MCF 10A (cell line): ENCODE measurements around the gene MINDY2. TPM values are rescaled to one million over a fixed set of nuclear protein-coding genes. Genes with fewer than 3 reads are reported as not detected.
"Not testable (repeated sequence)": the region's sequence is repeated elsewhere in the genome, so short reads cannot be mapped to it uniquely, and the experiment has no call there.

Experiments used
- BruUV-seq: library from RNA; stranded (reverse); fragments of 400-500 nt; replicated peaks from 2 replicates; lab custom pipeline; 2021; lab: Mats Ljungman, UMichigan
- CTCF ChIA-PET: fragments of 300-600 bp; sonication (Branson Sonifier 250); formaldehyde crosslinking; extraction: SDS; loops from one replicate; lab custom pipeline; 2021; ENCODE audit warnings: antibody characterized with exemption, inconsistent platforms; lab: Yijun Ruan, JAX
- POLR2A ChIA-PET: fragments of 300-600, 350-650 bp; sonication (Branson Sonifier 250); formaldehyde crosslinking; extraction: SDS; loops from one replicate; lab custom pipeline; 2020; ENCODE audit warnings: antibody characterized with exemption, inconsistent platforms; lab: Yijun Ruan, JAX
- DNase-seq: peaks from one replicate; pipeline ENCODE4 v3.0.0-alpha.2; 2018; ENCODE audit not compliant: unreplicated experiment
- H3K27ac Mint-ChIP-seq: one replicate; pipeline ENCODE4 v1.8.0; 2022; ENCODE audit warnings: mild to moderate bottlenecking, low read depth, mixed read lengths; ENCODE audit not compliant: unreplicated experiment
- H3K27me3 Mint-ChIP-seq: one replicate; pipeline ENCODE4 v1.8.0; 2022; ENCODE audit warnings: mixed read lengths; ENCODE audit not compliant: insufficient read depth, unreplicated experiment
- H3K36me3 Mint-ChIP-seq: one replicate; pipeline ENCODE4 v1.8.0; 2022; ENCODE audit warnings: mild to moderate bottlenecking, moderate library complexity, mixed read lengths; ENCODE audit not compliant: insufficient read depth, unreplicated experiment
- H3K4me1 Mint-ChIP-seq: one replicate; pipeline ENCODE4 v1.8.0; 2022; ENCODE audit warnings: mixed read lengths; ENCODE audit not compliant: insufficient read depth, unreplicated experiment
- H3K4me3 Mint-ChIP-seq: one replicate; pipeline ENCODE4 v1.8.0; 2022; ENCODE audit warnings: mild to moderate bottlenecking, moderate library complexity, mixed read lengths; ENCODE audit not compliant: unreplicated experiment
- H3K9me3 Mint-ChIP-seq: one replicate; pipeline ENCODE4 v1.8.0; 2022; ENCODE audit warnings: mixed read lengths; ENCODE audit not compliant: unreplicated experiment
- intact Hi-C: fragments of 100-400 bp; cut with micrococcal nuclease; formaldehyde crosslinking; loops from 2 replicates; pipeline ENCODE4 v1.14.1; 2022
- total RNA-seq: library from RNA; stranded (reverse); gene quantifications from 2 replicates; pipeline ENCODE4 v1.2.3, GENCODE V29; 2022
- TF ChIP-seq, protein P1 (sequence below): fragments of 200-600 bp; IDR thresholded peaks from one replicate; pipeline ENCODE4 v1.8.0; 2022; ENCODE audit warnings: antibody characterized with exemption, mild to moderate bottlenecking; ENCODE audit not compliant: unreplicated experiment

MINDY2 gene
- total RNA-seq, 1 experiment from 2014 or later = 21.9 TPM

DNA sequence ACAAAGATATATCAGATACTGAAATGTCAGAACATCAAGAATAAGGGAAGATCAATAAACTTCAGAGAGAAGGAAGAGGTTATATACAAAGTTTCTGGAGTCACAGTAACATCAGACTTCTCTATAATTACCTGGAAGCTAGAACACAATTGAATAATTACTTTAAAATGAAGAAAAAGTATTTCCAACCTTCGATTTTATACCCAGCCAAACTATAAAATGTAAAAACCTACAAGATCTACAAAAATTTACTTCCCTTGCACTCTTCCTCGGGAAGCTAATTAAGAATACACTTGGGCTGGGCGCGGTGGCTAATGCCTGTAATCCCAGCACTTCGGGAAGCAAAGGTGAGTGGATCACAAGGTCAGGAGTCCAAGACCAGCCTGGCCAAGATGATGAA, 6.6 kb upstream of the MINDY2 start:
- TF ChIP-seq, protein P1, sequence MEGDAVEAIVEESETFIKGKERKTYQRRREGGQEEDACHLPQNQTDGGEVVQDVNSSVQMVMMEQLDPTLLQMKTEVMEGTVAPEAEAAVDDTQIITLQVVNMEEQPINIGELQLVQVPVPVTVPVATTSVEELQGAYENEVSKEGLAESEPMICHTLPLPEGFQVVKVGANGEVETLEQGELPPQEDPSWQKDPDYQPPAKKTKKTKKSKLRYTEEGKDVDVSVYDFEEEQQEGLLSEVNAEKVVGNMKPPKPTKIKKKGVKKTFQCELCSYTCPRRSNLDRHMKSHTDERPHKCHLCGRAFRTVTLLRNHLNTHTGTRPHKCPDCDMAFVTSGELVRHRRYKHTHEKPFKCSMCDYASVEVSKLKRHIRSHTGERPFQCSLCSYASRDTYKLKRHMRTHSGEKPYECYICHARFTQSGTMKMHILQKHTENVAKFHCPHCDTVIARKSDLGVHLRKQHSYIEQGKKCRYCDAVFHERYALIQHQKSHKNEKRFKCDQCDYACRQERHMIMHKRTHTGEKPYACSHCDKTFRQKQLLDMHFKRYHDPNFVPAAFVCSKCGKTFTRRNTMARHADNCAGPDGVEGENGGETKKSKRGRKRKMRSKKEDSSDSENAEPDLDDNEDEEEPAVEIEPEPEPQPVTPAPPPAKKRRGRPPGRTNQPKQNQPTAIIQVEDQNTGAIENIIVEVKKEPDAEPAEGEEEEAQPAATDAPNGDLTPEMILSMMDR = no peak
- H3K27ac Mint-ChIP-seq = no peak overlapping the region
- peaks cover 14% of the 10 kb centered on the region for H3K9me3 Mint-ChIP-seq
- intact Hi-C loops = no loop called here
- no peaks in the 10 kb centered on the region for H3K36me3 Mint-ChIP-seq
- H3K4me3 Mint-ChIP-seq = no peak overlapping the region
- H3K4me1 Mint-ChIP-seq = peaks cover 6% of the 10 kb centered on the region
- CTCF ChIA-PET = interaction anchor here (0.6 kb wide), 2 partner anchors 17 to 649 kb away, joined by 3 read pairs; no protein-coding TSS in a partner anchor
- no peaks in the 10 kb centered on the region for H3K27me3 Mint-ChIP-seq
- no TSS peak for BruUV-seq
- DNase-seq = no peak
- POLR2A ChIA-PET = interaction anchor here (11.3 kb wide), 1 partner anchor 14 kb away, joined by 368 read pairs; the partner anchor contains the start of gene ADAM10

DNA sequence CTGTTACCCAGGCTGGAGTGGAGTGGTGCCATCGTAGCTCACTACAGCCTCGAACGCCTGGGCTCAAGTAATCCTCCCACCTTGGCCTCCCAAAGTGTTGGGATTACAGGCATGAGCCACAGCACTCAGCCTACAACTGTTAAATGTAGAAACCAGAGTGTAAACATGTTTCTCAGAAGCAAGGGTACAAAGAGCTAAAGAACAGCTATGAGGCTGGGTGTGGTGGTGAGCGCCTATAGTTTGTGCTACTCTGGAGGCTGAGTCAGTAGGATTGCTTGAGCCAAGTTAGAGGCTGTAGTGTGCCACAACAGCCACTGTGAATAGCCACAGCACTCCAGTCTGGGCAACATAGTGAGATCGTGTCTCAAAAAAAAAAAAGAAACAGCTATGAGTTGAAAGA, 4.8 kb upstream of the MINDY2 start:
- Mint-ChIP-seq H3K4me3 (no peak overlapping the region), H3K4me1 (peaks cover 6% of the 10 kb centered on the region), H3K9me3 (peaks cover 14% of the 10 kb centered on the region), H3K27me3 (no peaks in the 10 kb centered on the region), H3K27ac (no peak overlapping the region), H3K36me3 (no peaks in the 10 kb centered on the region)
- no TSS peak for BruUV-seq
- no peak for DNase-seq
- CTCF ChIA-PET = no interaction called here
- TF ChIP-seq, protein P1 = no peak
- intact Hi-C loops = no loop called here
- POLR2A ChIA-PET = interaction anchor here (0.7 to 11.3 kb wide), 5 partner anchors 16 to 377 kb away, joined by 3 to 368 read pairs (median 3); partner anchors contain the start of gene ADAM10

DNA sequence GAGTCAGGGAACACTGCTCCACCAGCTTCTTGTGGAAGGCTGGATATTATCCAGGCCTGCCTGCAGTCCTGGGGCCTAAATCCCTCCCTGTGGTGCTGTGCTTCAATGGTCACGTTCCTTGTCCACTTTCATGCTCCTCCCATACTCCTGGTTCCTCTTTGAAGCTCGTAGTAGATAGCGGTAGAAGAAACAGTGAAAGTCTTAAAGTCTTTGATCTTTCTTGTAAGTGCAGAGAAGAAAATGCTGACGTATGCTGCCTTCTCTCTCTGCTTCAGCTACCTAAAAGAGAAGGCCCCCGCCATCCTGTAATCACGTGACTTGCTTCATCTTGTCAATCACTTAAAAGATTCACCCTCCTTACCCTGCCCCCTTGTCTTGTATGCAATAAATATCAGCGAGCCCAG, 2.5 kb upstream of the MINDY2 start:
- H3K4me3 Mint-ChIP-seq, H3K27ac Mint-ChIP-seq, H3K36me3 Mint-ChIP-seq, H3K27me3 Mint-ChIP-seq, DNase-seq, BruUV-seq, intact Hi-C loops: not testable (repeated sequence)
- ChIA-PET POLR2A (interaction anchor here (0.6 to 11.3 kb wide), 2 partner anchors 18 to 25 kb away, joined by 5 to 368 read pairs; partner anchors contain the start of gene ADAM10), CTCF (interaction anchor here (0.6 to 3.5 kb wide), 4 partner anchors 9 to 541 kb away, joined by 4 to 16 read pairs (median 4); no protein-coding TSS in a partner anchor)
- Mint-ChIP-seq H3K4me1 (peaks cover 11% of the 10 kb centered on the region), H3K9me3 (peaks cover 14% of the 10 kb centered on the region)

DNA sequence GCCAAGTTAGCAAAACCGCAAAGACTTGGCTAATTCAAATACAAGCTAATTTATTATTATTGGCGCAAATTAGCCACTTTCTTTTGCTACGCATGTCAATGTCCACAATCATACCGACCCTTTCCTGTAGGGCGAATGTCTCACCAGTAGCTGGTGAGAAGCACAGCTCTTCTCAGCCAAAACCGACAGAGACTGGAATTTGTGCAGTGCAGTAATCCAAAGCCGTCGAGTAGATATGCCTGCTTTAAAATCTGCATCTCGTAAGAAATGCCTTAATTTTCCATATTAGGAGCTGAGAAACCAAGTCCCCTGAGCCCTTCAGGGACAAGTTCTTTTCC, 614 bp upstream of the MINDY2 start:
- intact Hi-C loops = loop anchor here (1.0 to 10.0 kb wide), 5 partner anchors 20 to 758 kb away; partner anchors contain the start of gene SLTM
- peak overlapping the region; percentile 97 for H3K27ac Mint-ChIP-seq
- peaks cover 11% of the 10 kb centered on the region for H3K4me1 Mint-ChIP-seq
- no peak overlapping the region for H3K4me3 Mint-ChIP-seq
- no peaks in the 10 kb centered on the region for H3K27me3 Mint-ChIP-seq
- BruUV-seq = TSS peak; percentile 74
- DNase-seq = peak; percentile 64
- TF ChIP-seq, protein P1 = no peak
- H3K9me3 Mint-ChIP-seq = peaks cover 7% of the 10 kb centered on the region
- CTCF ChIA-PET = interaction anchor here (0.6 to 3.5 kb wide), 19 partner anchors 9 to 905 kb away, joined by 3 to 20 read pairs (median 4); partner anchors contain the start of gene ADAM10
- no peaks in the 10 kb centered on the region for H3K36me3 Mint-ChIP-seq
- POLR2A ChIA-PET = interaction anchor here (0.6 to 11.3 kb wide), 64 partner anchors 9 to 1064 kb away, joined by 3 to 368 read pairs (median 5); partner anchors contain the start of genes ADAM10, BNIP2, POLR2M and RNF111
